HG02610 (cell line): ENCODE results near the gene GPAT3.
"Not testable (repeated sequence)": the region's sequence is repeated elsewhere in the genome, so short reads cannot be mapped to it uniquely, and the experiment has no call there.

Source experiments
- ATAC-seq: cut with Tn5 transposase; IDR thresholded peaks from one replicate; pipeline ENCODE4 v1.9.1; 2021; ENCODE audit warnings: mild to moderate bottlenecking, moderate library complexity; ENCODE audit not compliant: unreplicated experiment

GPAT3 gene

DNA sequence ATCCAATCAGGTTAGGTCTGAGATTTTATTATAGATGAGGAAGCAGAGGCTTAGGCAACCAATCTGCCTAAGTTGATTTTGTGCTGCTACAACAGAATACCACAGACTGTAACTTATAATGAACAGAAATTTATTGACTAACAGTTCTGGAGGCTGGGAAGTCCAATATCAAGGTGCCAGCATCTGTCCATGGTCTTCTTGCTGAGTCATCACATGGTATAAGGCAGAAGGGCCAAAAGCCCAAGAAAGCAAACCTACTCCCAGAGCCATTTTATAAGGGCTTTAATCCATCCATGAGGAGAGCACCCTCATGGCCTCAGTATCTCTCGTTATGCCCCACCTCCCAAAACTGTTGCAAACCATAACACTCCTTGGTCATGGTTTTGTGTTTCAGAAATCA lies 55.8 kb downstream of the GPAT3 start:
- no peak for ATAC-seq

DNA sequence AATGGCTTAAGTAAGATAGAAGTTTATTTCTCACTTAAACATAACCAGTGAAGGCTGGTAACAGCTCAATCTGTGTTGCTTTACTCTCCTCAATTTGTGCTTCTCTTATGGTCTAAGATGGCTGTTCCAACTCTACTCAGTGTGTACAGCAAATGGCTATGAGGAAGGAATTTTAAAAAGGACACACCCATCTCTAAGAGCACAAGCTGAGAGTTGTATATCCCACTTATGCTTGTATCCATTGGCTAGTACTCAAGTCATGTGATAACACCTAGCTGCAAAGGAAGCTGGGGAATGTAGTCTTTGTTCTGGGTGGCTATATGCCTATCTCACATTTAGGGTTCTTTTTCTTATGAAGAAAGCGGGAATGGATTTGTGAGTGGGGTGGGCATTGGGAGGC lies 63.3 kb downstream of the GPAT3 start:
- no peak for ATAC-seq

DNA sequence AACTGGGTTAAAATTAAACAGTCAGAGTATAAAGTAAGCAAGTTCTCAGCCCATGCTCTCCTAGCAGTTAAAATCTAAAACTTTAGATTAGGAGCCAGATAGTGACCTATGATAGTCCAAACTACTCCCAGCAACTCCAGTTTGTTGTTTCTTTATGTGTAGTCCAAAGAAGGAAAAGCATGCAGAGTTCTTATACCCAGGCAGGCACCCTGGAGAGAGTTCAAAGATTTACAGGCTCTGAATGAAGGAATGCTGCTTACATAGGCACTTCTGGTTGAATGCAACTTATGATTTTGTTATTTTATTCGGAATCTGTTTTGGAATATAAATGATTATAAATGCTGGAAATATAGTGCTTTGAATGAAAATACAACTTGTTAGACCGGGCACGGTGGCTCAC lies 67.2 kb downstream of the GPAT3 start:
- no peak for ATAC-seq

DNA sequence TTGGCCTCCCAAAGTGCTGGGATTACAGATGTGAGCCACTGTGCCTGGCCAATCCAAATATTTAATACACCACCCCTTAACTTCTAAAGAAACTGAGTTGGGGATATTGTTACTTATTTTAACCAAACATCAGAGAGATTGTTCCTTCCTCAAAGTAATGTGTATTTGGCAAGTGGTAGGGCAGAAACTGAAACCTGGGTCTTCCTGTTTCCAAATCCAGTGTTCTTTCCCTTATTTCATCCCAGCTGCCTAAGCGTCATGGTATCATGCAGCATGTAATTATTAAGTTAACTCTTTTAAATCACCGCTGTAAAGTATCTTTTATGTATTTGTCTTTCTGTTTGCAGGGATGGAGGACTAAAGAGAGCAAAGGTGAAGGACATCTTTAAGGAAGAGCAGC lies 68.4 kb downstream of the GPAT3 start:
- no peak for ATAC-seq

DNA sequence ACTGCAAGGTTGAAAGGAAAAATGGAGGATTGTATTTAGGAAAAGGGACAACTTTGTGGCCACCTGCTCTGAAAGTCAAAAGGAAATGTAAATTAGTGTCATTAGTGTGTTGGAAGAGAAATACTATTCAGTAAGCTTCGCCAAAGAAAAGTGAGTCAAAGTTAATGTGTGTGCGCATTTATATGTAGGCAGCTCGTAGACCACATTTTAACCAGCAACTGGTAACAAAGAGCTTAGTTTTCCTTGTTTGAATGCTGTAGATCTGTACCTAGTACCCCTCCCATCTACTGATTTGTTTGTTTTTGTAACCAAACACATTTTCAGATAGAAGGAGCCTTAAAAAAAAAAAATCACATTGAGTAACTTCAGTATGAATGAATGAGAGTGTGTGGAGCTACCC lies 69.3 kb downstream of the GPAT3 start:
- no peak for ATAC-seq

DNA sequence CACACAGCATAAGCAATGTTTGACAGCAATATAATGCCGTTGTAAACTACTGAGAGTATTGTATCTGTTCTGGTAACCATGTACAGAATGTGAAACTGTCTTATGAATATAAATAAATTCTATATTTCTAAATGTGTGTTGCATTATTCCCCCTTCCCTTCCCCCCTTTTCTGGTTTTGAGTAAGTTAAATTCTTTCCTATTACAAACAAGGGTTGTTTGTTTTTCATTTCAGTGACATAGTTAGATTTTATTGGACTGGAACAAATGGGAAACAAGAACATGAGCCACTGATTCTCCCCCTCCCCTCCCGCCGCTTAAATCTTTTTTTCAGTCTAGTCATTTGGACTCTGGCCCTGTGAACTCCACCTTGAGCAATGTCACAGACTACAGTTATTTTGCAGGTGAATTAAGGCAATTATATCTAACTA lies 69.8 kb downstream of the GPAT3 start:
- peak; percentile 48 for ATAC-seq

DNA sequence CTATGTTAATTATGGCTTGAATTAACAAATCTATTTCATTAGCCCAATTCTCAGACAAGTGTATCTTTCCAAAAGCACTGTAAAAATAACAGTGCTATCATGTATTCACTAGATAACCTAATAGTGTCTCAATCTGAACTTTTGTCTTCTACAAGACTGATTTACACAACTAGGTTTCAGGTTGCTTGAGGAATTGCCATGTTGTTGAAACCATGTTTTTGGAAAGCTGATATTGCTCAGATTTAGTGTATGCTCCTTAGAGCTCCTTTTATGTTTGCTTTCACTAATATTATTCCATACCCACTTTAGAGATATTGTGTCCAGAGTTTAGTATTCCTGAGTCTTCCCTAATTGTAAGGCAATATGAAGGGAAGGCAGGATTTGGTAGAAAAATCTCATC lies 70.6 kb downstream of the GPAT3 start:
- ATAC-seq: no peak

DNA sequence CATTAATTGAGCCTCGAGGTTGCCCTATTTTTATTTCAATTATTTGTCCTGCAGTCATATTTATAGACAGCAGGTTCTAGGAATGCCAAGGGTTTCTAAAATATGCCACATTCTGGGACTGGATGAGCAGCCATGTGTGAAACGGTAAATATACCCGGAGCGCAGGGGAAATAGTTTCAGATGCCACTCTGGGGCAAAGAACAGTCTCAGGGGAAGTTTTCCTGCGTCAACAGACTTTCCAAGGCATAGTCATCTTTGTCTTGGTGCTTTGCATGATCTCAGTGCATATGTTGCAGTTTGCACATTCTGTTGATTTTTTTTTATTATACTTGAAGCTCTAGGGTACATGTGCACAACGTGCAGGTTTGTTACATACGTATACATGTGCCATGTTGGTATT lies 71.0 kb downstream of the GPAT3 start:
- ATAC-seq: no peak

DNA sequence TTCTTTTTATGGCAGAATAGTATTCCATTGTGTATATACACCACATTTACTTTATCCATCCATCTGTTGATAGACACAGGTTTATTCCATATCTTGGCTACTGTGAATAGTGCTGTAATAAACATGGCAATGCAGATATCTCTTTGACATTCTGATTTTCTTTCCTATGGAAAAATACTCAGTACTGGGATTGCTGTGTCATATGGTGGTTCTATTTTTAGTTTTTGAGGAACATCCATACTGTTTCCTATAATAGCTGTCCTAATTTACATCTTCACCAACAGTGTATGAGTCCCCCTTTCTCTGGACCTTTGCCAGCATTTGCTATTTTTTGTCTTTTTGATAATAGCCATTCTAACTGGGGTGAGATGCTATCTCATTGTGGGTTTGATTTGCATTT lies 73.5 kb downstream of the GPAT3 start:
- no peak for ATAC-seq

DNA sequence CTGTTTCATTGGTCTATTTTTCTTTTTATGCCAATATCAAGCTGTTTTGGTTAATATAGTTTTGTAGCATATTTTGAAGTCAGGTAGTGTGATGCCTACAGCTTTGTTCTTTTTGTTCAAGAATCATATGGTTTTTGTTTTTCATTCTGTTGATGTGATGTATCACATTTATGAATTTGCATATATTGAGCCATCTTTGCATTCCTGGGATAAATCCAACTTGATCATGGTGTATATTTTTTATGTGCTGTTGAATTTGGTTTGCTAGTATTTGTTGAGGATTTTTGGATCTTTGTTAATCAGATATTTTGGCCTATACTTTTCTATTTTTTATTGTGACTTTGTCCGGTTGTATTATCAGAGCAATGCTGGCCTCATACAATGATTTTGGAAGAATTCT lies 74.8 kb downstream of the GPAT3 start:
- ATAC-seq: no peak

DNA sequence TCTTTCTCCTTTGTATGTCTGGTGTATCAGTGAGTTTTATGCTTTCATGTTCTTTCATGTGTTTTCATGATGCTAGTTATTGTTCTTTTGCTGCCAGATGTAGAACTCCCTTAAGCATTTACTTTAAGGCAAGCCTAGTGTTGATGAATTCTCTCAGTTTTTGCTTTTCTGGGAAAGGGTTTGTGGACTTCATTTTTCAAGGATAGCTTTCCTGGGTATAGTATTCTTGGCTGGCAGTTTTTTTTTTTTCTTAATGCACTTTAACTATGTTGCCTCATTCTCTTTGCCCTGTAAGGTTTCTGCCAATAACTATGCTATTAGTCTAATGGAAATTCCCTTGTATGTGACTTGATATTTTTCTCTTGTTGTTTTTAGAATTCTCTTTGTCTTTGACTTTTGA lies 77.1 kb downstream of the GPAT3 start:
- no peak for ATAC-seq

DNA sequence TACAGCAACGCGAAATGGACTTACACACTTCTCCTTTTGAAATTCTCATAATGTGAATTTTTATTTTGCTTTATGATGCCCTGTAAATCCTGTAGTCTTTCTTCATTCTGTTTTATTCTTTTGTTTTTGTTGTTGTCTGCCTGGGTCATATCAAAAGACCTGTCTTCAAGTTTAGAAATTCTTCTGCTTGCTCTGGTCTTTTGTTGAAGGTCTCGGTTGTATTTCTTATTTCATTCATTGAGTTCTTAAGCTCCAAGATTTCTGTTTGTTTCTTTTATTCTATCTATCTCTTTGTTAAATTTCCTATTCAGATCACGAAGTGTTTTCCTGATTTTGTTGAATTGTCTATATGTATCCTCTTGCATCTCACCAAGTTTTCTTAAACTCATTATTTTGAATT lies 78.1 kb downstream of the GPAT3 start:
- no peak for ATAC-seq

DNA sequence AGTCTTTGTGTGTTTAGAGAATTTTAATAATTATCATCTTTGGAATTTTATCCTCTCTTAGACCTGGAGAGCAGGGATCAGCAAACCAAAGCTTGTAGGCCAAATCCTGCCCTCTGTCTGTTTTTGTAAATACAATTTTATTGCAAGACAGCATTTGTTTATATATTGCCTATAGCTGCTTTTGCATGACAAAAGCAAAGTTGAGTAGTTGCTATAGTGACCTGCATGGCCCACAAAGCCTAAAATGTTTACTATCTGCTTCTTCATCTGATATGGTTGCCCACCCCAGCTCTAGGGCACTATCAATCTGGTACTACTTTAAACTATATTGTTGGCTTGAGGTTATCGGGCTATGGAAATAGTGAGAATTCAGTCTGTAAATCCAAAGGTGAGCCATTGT lies 80.3 kb downstream of the GPAT3 start:
- no peak for ATAC-seq

DNA sequence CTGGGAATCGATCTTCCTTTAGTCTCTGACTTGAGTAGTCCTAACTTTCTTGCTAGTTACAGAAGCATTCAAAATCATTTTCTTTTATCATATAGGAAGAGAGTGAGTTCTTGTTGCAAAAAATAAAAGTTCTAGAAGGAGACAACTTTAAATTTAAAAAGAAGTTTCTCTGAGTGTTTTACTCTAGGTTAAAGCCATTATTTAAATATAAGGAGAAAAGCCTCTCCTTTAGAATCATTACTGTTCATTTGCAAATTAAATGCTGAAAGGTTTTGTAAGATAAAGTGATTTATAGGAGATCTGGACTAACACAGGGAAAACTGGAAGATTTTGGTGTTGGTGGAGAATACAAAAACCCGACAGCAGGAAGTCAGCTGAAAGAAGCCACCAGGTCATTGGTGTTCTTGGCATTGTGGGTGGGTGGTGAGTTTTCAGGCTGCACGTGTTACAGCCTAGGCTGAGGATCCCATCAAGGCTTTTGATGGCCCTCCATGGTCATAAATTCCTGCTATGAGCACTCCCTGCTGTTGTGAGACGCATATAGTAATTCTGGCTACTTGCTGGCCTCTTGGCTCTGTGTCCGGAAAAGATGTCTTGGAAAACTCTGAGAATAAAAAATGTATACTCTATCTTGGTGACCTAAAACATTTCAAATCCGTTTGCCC lies 81.6 kb downstream of the GPAT3 start:
- no peak for ATAC-seq

DNA sequence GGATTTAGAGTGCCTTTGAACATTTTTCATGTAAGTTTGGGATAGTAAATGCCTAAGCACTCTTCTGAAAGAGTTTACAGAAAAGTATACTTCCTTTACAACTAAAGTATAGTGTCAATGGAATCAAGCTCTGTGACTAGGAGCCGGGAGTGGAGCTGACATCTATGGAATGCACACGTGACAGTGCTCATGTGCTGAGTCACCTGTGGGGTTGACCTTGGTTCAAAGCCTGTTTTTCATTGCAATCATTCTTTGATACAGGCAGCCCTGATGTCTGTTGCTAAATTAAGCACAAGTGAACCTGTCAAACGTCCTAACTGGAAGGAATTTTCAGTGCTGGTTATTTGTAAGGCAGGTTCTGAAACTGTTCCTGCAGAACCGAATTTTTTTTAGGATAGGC lies 82.5 kb downstream of the GPAT3 start:
- ATAC-seq: no peak

DNA sequence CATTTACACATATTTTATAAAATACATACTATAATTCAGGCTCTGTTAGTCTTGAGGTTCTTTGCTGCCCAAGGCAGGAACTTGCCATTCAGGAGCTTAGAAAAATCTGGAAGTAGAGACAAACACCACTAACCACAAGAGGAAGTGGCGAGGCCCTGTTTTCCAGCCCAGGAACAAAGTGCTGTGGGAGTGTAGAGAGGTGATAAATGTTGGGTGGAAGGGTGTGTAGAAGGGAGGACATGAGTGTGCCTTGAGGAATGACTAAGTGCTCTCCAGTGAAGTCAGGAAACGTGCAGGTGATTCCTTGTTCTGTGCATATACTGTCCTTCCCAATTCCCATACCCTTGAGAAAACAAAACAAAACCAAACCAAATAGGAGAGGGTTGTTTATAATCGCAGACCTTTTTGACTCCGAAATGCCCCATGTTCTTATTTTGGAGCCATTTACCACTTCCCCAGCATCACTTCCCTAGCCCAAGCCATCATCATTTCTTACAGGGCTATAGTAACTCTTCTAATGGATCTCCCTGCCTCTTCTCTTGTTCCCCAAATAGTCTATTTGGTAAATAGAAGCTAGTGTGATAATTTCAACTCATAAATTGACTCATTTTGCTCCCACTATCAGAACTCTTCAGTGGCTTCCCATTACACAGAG lies 83.2 kb downstream of the GPAT3 start:
- no peak for ATAC-seq

DNA sequence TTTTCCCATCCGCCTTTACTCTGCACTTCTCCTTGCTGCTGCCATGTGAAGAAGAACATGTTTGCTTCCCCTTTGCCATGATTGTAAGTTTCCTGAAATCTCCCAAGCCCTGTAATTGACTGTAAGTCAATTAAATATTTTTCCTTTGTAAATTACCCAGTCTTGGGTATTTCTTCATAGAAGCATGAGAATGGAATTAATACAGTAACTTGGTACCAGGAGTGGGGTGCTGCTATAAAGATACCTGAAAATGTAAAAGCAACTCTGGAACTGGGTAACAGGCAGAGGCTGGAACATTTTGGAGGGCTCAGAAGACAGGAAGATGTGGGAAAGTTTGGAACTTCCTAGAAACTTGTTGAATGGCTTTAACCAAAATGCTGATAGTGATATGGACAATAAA lies 86.2 kb downstream of the GPAT3 start:
- not testable (repeated sequence) for ATAC-seq

DNA sequence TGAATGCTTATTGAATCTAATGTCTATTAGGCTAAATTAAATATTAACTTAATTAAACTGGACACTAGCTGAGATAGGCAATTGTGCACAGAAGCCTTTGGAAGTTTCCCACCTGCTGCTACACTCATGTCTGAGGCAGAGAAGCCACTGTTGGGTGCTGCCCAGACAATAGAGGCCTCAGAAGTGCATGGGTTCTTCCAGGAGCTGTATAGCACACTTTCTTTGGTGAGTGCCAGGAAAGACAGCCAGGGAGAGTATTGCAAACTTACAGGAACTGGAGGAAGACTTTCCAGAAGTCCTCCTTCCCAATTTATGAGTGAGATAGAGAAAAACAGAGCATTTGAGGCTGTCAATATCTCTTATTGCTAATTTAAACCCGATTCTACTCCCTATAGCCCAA lies 89.9 kb downstream of the GPAT3 start:
- ATAC-seq: no peak

DNA sequence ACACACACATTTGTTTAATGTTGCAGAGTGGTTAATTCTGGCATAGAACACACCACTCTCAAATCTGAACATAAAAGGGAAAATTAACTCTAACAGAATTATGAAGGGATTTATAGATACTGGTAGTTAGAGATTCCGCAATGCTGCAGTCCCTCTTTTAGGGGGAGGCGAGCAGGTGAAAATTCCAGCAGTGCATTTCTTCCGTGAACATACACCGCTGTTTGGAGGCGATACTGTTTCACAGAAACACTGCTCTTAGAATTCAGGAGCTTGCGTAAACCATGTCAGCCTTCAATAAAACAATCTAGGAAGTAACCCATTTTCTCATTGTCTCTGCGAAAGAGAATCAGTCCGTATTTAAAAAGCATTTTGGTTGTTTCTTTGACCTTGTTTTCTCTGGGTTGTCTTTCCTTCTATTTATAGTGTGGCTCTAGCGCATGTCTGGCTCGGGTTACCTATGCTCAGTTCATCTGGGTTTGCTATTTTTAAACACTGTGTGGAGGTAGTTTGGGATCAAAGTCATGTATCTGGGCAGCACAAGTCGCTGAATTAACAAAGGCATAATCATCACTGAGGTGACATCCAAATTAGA lies 90.4 kb downstream of the GPAT3 start:
- no peak for ATAC-seq

DNA sequence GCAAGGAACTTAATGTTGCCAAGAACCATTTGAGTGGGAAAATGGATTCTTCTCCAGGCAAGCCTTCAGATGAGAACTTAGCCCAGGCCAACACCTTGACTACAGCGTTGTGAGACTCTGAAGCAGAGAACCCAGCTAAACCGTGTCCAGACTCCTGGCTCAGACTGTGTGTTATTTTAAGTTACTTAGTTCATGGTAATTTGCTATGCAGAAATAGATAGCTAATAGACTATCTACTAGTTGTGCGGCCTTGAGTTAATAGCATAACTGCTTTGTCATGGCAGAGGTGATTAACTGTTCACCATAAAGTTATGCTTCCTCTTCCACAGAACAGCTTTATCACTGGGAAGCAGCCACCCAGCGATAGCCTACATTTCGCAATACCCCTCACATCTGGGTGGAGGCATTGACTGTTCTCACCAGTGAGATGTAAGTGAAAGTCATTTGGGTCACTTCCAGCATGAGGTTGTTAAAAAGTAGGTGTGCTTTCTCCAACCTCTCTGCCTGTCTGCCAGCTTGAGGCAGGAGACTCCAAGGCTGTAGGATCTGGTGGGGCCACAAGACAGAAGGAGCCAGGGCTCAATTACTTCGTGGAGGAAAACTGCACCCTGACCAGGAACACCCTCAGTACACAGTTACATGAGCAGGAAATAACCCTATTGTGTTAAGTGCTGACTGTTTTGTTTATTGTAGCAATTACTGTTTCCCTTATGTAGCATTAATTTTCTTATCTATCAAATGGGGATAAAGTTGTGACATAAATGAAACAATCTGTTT lies 94.2 kb downstream of the GPAT3 start:
- no peak for ATAC-seq

DNA sequence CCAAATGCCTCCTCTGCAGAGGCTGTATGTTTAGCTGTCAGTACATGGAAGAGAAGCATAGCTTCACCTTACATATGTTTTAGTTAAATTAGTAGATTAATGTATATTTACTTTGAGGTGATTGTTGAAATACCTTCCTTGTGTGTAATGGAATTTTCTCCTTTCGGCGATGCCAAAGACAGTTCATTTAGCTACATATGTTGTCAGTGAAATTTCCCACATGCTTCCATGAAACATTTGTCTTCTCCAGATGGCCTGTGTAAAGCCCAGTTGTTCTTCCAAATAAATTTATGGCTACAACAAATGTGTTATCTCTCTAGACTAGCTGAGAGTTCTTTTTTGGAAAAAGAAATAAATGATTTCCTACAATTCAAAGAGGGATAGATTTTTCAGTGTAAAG lies 95.2 kb downstream of the GPAT3 start:
- ATAC-seq: no peak

DNA sequence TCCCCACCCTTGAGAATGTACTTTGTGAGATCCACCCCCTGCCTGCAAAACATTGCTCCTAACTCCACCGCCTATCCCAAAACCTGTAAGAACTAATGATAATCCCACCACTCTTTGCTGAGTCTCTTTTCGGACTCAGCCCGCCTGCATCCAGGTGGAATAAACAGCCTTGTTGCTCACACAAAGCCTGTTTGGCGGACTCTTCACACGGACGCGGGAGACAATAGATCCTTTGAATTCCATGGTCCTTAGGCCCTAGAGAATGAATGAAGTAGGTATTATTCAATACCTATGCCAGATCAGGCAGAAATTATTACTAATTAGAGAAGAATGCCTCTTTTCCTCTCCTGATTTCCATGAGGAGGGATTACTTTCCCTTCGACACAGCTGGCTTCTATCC lies 101.0 kb downstream of the GPAT3 start:
- ATAC-seq: no peak
